BE2C (cell line): ENCODE data around the gene RIN3.
"Not testable (repeated sequence)": the region's sequence is repeated elsewhere in the genome, so short reads cannot be mapped to it uniquely, and the experiment has no call there.

ENCODE experiments used
- DNase-seq: peaks from one replicate; pipeline ENCODE4 v3.0.0-alpha.2; 2020
- H3K27me3 ChIP-seq: fragments of 250-450 bp; sonication (Bioruptor Pico); 2 replicates; pipeline ENCODE4 v1.5.1; 2020; ENCODE audit warnings: mild to moderate bottlenecking
- H3K36me3 ChIP-seq: fragments of 250-450 bp; sonication (Bioruptor Pico); 2 replicates; pipeline ENCODE4 v1.5.1; 2020; ENCODE audit warnings: mild to moderate bottlenecking
- H3K4me1 ChIP-seq: fragments of 250-450 bp; sonication (Bioruptor Pico); 2 replicates; pipeline ENCODE4 v1.5.1; 2020
- H3K4me3 ChIP-seq: 2 replicates; pipeline ENCODE4 v1.5.1; 2011; ENCODE audit warnings: low read depth, low read length
- H3K9me3 ChIP-seq: fragments of 250-450 bp; sonication (Bioruptor Pico); 2 replicates; pipeline ENCODE4 v1.5.1; 2020
- TF ChIP-seq, protein P1 (sequence below): IDR thresholded peaks from 2 replicates; pipeline ENCODE4 v1.5.1; 2012; ENCODE audit warnings: mild to moderate bottlenecking, low read depth, low read length

RIN3 gene

DNA sequence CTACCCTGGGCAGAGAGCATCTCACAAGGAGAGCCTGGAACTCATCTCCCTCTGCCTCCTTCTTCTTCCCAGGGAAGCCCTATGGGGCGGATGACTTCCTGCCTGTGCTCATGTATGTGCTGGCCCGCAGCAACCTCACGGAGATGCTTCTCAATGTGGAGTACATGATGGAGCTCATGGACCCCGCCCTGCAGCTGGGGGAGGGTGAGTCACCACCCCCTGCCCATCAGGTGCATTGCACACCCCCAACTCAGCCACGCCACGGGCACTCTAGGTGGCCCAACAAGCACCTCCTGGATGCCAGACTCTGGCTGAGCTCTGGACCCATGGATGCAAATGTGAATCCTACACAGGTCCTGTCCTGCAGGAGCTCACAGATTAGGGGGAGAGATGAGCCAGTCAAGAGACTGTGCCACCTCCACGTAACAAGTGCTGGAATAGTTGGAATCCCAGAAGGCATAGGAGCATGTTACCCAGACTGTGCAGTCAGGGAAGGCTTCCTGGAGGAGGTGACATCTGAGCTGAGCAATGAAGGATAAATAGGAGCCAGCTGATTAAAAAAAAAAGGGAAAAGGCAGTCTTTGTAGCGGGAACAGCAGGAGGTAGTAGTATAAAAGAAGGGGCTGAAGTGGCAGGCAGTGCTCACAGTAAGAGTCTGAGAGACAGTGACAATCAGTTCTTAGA, 163.0 kb downstream of the RIN3 start:
- Histone ChIP-seq H3K36me3 (no peaks in the 10 kb centered on the region), H3K4me1 (no peaks in the 10 kb centered on the region), H3K9me3 (0 out of 2 replicates have a peak, but pooled peaks cover 2% of the 10 kb centered on the region), H3K27me3 (no peaks in the 10 kb centered on the region), H3K4me3 (no peak overlapping the region)
- no peak for DNase-seq
- TF ChIP-seq, protein P1, sequence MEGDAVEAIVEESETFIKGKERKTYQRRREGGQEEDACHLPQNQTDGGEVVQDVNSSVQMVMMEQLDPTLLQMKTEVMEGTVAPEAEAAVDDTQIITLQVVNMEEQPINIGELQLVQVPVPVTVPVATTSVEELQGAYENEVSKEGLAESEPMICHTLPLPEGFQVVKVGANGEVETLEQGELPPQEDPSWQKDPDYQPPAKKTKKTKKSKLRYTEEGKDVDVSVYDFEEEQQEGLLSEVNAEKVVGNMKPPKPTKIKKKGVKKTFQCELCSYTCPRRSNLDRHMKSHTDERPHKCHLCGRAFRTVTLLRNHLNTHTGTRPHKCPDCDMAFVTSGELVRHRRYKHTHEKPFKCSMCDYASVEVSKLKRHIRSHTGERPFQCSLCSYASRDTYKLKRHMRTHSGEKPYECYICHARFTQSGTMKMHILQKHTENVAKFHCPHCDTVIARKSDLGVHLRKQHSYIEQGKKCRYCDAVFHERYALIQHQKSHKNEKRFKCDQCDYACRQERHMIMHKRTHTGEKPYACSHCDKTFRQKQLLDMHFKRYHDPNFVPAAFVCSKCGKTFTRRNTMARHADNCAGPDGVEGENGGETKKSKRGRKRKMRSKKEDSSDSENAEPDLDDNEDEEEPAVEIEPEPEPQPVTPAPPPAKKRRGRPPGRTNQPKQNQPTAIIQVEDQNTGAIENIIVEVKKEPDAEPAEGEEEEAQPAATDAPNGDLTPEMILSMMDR = no peak

GRCh38 chr14:92677087-92677668, 163.6 kb downstream of the RIN3 start:
- TF ChIP-seq, protein P1 = no peak
- no peaks in the 10 kb centered on the region for H3K27me3 ChIP-seq
- no peak overlapping the region for H3K4me3 ChIP-seq
- 0 out of 2 replicates have a peak, but pooled peaks cover 2% of the 10 kb centered on the region for H3K9me3 ChIP-seq
- no peaks in the 10 kb centered on the region for H3K36me3 ChIP-seq
- DNase-seq = no peak
- H3K4me1 ChIP-seq = no peaks in the 10 kb centered on the region

DNA sequence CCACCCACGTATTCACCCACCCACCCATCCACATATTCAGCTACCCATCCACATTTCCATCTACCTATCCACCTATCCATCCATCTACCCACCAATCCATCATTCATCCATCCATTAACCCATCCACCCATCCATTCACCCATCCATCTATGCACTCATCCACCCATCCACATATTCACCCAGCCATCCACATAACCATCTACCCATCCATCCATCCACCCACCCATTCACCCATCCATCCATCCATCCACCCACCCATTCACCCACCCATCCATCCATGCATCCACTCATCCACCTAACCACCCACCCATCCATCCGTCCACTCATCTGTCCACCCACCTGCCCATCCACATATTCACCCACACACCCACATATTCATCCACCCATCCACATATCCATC, 164.4 kb downstream of the RIN3 start:
- DNase-seq = no peak
- Histone ChIP-seq H3K4me3 (no peak overlapping the region), H3K27me3 (no peaks in the 10 kb centered on the region), H3K4me1 (no peaks in the 10 kb centered on the region), H3K36me3 (no peaks in the 10 kb centered on the region), H3K9me3 (0 out of 2 replicates have a peak, but pooled peaks cover 2% of the 10 kb centered on the region)
- TF ChIP-seq, protein P1 = no peak

- Histone ChIP-seq H3K4me3 (no peak overlapping the region), H3K36me3 (no peaks in the 10 kb centered on the region), H3K27me3 (no peaks in the 10 kb centered on the region), H3K4me1 (no peaks in the 10 kb centered on the region), H3K9me3 (0 out of 2 replicates have a peak, but pooled peaks cover 2% of the 10 kb centered on the region)
- no peak for DNase-seq
- TF ChIP-seq, protein P1 = no peak
Observed at GRCh38 chr14:92678766-92679165, 165.2 kb downstream of the RIN3 start.

GRCh38 chr14:92679246-92679645, 165.7 kb downstream of the RIN3 start:
- Histone ChIP-seq H3K27me3 (no peaks in the 10 kb centered on the region), H3K9me3 (0 out of 2 replicates have a peak, but pooled peaks cover 2% of the 10 kb centered on the region), H3K4me1 (no peaks in the 10 kb centered on the region), H3K4me3 (no peak overlapping the region), H3K36me3 (no peaks in the 10 kb centered on the region)
- DNase-seq = no peak
- TF ChIP-seq, protein P1 = no peak

GRCh38 chr14:92680330-92680729, 166.7 kb downstream of the RIN3 start:
- H3K36me3 ChIP-seq, H3K4me1 ChIP-seq, H3K4me3 ChIP-seq: not testable (repeated sequence)

More at GRCh38 chr14:92680330-92680729, 166.7 kb downstream of the RIN3 start:
- not testable (repeated sequence) for H3K9me3 ChIP-seq, H3K27me3 ChIP-seq, DNase-seq
